ENCODE measurements around the gene STPG3. TPM values are rescaled to one million over a fixed set of nuclear protein-coding genes. Genes with fewer than 3 reads are reported as not detected.

Gene STPG3
- total and polyA plus RNA-seq, 2 of the 13 experiments (the other 11 are each of a cell fraction or from before 2014, with no cell fraction given) = not detected

- TF ChIP-seq HNF1A (IDR thresholded peaks at IDR 0.05; ENCODE audit: low read depth) (no peak), HNF1A (CRISPR knock-in tag; IDR thresholded peaks at IDR 0.05; ENCODE audit: borderline replicate concordance) (no peak), ELF1 (CRISPR knock-in tag; IDR thresholded peaks at IDR 0.05) (no peak), MTF1 (CRISPR knock-in tag; IDR thresholded peaks at IDR 0.05) (no peak), ZNF276 (CRISPR knock-in tag; IDR thresholded peaks at IDR 0.05; ENCODE audit: low read depth) (no peak), ZNF616 (CRISPR knock-in tag; IDR thresholded peaks at IDR 0.05; ENCODE audit: low read depth) (no peak), MED13 (CRISPR knock-in tag; IDR thresholded peaks at IDR 0.05) (no peak), ZNF691 (CRISPR knock-in tag; IDR thresholded peaks at IDR 0.05; ENCODE audit: borderline replicate concordance, low read depth) (no peak), SMAD9 (CRISPR knock-in tag; IDR thresholded peaks at IDR 0.05) (no peak), BRCA1 (CRISPR knock-in tag; IDR thresholded peaks at IDR 0.05) (no peak), PBX2 (CRISPR knock-in tag; IDR thresholded peaks at IDR 0.05) (no peak), KMT2A (CRISPR knock-in tag; IDR thresholded peaks at IDR 0.05) (no peak), SIN3A (IDR thresholded peaks at IDR 0.05; ENCODE audit: borderline replicate concordance, low read depth, low read length) (no peak), GTF2F1 (IDR thresholded peaks at IDR 0.05; ENCODE audit: low read length) (no peak), JARID2 (CRISPR knock-in tag; IDR thresholded peaks at IDR 0.05; ENCODE audit: insufficient replicate concordance) (no peak), MTA3 (CRISPR knock-in tag; IDR thresholded peaks at IDR 0.05) (no peak), BCLAF1 (IDR thresholded peaks at IDR 0.05) (no peak), ZNF660 (CRISPR knock-in tag; IDR thresholded peaks at IDR 0.05; ENCODE audit: borderline replicate concordance, low read depth) (no peak), HNF4A (CRISPR knock-in tag; IDR thresholded peaks at IDR 0.05) (no peak), ZNF788 (CRISPR knock-in tag; IDR thresholded peaks at IDR 0.05; ENCODE audit: borderline replicate concordance) (0 out of 2 replicates have a peak, but pooled peaks have one; percentile 38), ZNF674 (CRISPR knock-in tag; IDR thresholded peaks at IDR 0.05; ENCODE audit: low read depth) (no peak), ZNF7 (CRISPR knock-in tag; IDR thresholded peaks at IDR 0.05) (no peak)
Measured at GRCh38 chr9:137286975-137287383, 35.9 kb downstream of the STPG3 start (continued).

Measured in HepG2 (cell line).